Neural progenitor cell (in vitro differentiated cells): ENCODE data around the gene AHSA1. TPM values are rescaled to one million over a fixed set of nuclear protein-coding genes. Genes with fewer than 3 reads are reported as not detected.
A peak's percentile ranks its signal among the peaks of the same experiment; 100 is the strongest.

ENCODE experiments used
- DNase-seq: peaks from one replicate; pipeline ENCODE4 v3.0.0-alpha.2; 2016; ENCODE audit warnings: low spot score
- H2AFZ ChIP-seq: fragments of 200-600 bp; sonication (generic); replicated peaks from 2 replicates; pipeline ENCODE4 v1.6.1; 2016; ENCODE audit warnings: antibody characterized with exemption
- H3F3A ChIP-seq: fragments of 200-600 bp; sonication (generic); 2 replicates; pipeline ENCODE4 v1.6.1; 2016; ENCODE audit warnings: antibody characterized with exemption, low read depth
- H3K27ac ChIP-seq: fragments of 200-600 bp; sonication (generic); 2 replicates; pipeline ENCODE4 v1.5.1; 2016; ENCODE audit warnings: mild to moderate bottlenecking
- H3K27me3 ChIP-seq: fragments of 200-600 bp; sonication (generic); 2 replicates; pipeline ENCODE4 v1.6.1; 2016; ENCODE audit warnings: mild to moderate bottlenecking, moderate library complexity
- H3K36me3 ChIP-seq: fragments of 200-600 bp; sonication (generic); 2 replicates; pipeline ENCODE4 v1.5.1; 2016
- H3K4me1 ChIP-seq: fragments of 200-600 bp; sonication (generic); 2 replicates; pipeline ENCODE4 v1.6.1; 2016; ENCODE audit warnings: mixed run types
- H3K4me2 ChIP-seq: fragments of 200-600 bp; sonication (generic); 2 replicates; pipeline ENCODE4 v1.6.1; 2016
- H3K4me3 ChIP-seq: fragments of 200-600 bp; sonication (generic); 2 replicates; pipeline ENCODE4 v1.5.1; 2016
- H3K79me2 ChIP-seq: fragments of 200-600 bp; sonication (generic); 2 replicates; pipeline ENCODE4 v1.6.1; 2016; ENCODE audit warnings: low read depth
- H3K9ac ChIP-seq: fragments of 200-600 bp; sonication (generic); 2 replicates; pipeline ENCODE4 v1.6.1; 2016
- H3K9me3 ChIP-seq: fragments of 200-600 bp; sonication (generic); 2 replicates; pipeline ENCODE4 v1.5.1; 2016; ENCODE audit warnings: low read depth
- H4K20me1 ChIP-seq: fragments of 200-600 bp; sonication (generic); 2 replicates; pipeline ENCODE4 v1.6.1; 2016; ENCODE audit warnings: low read depth
- H3K27ac Mint-ChIP-seq: 3 replicates; pipeline ENCODE4 v1.8.0; 2021; ENCODE audit warnings: mixed read lengths
- H3K27me3 Mint-ChIP-seq: 2 replicates; pipeline ENCODE4 v1.8.0; 2022; ENCODE audit warnings: low read depth, mild to moderate bottlenecking, inconsistent platforms, moderate library complexity, mixed read lengths; ENCODE audit not compliant: insufficient read depth
- H3K36me3 Mint-ChIP-seq: 3 replicates; pipeline ENCODE4 v1.8.0; 2021; ENCODE audit warnings: mixed read lengths
- H3K4me1 Mint-ChIP-seq: 3 replicates; pipeline ENCODE4 v1.8.0; 2021; ENCODE audit warnings: mixed read lengths
- H3K4me3 Mint-ChIP-seq: 3 replicates; pipeline ENCODE4 v1.8.0; 2021; ENCODE audit warnings: mild to moderate bottlenecking, moderate library complexity, mixed read lengths
- H3K9me3 Mint-ChIP-seq: 3 replicates; pipeline ENCODE4 v1.8.0; 2020; ENCODE audit warnings: mixed read lengths
- CTCF ChIP-seq: fragments of 200-600 bp; sonication (generic); IDR thresholded peaks from 2 replicates; pipeline ENCODE4 v1.5.1; 2017; ENCODE audit warnings: antibody characterized with exemption, mild to moderate bottlenecking
- EZH2 ChIP-seq: fragments of 200-600 bp; sonication (generic); IDR thresholded peaks from 2 replicates; pipeline ENCODE4 v1.6.1; 2017; ENCODE audit warnings: antibody characterized with exemption, mild to moderate bottlenecking, moderate library complexity
- EZH2phosphoT487 ChIP-seq: fragments of 200-600 bp; sonication (generic); IDR thresholded peaks from 2 replicates; pipeline ENCODE4 v1.6.1; 2017; ENCODE audit warnings: antibody characterized with exemption
- total RNA-seq: library from RNA; depleted of rRNA; stranded (reverse); fragments of >200 nt; gene quantifications from 2 replicates; pipeline ENCODE4 v1.2.3, GENCODE V29; 2015; ENCODE audit warnings: low replicate concordance

AHSA1 gene
- total RNA-seq, 1 donor from 2014 or later = 185 TPM

GRCh38 chr14:77470224-77470870, 12.5 kb downstream of the AHSA1 start:
- H3F3A ChIP-seq = peaks cover 9% of the 10 kb centered on the region
- Mint-ChIP-seq H3K4me3 (no peak overlapping the region), H3K4me1 (no peaks in the 10 kb centered on the region), H3K27me3 (peaks cover 6% of the 10 kb centered on the region), H3K36me3 (peaks cover 19% of the 10 kb centered on the region), H3K9me3 (no peaks in the 10 kb centered on the region), H3K27ac (peak overlapping the region; percentile 63)
- no peak overlapping the region for H2AFZ ChIP-seq
- H3K27me3 ChIP-seq = no peaks in the 10 kb centered on the region
- peaks cover 2% of the 10 kb centered on the region for H3K4me1 ChIP-seq
- no peak overlapping the region for H3K4me2 ChIP-seq
- no peak overlapping the region for H3K4me3 ChIP-seq
- H3K79me2 ChIP-seq = no peaks in the 10 kb centered on the region
- H3K9ac ChIP-seq = no peak overlapping the region
- TF ChIP-seq EZH2 (no peak), EZH2phosphoT487 (no peak)
- DNase-seq = no peak
- no peak overlapping the region for H3K27ac ChIP-seq
- H3K36me3 ChIP-seq = no peaks in the 10 kb centered on the region
- H4K20me1 ChIP-seq = no peaks in the 10 kb centered on the region
- H3K9me3 ChIP-seq = no peaks in the 10 kb centered on the region

GRCh38 chr14:77473921-77474320, 16.0 kb downstream of the AHSA1 start:
- H3K36me3 Mint-ChIP-seq = peaks cover 5% of the 10 kb centered on the region
- Histone ChIP-seq H3K4me1 (peaks cover 2% of the 10 kb centered on the region), H3K9ac (no peak overlapping the region), H3K4me2 (no peak overlapping the region), H4K20me1 (no peaks in the 10 kb centered on the region), H3K27ac (no peak overlapping the region), H3K27me3 (no peaks in the 10 kb centered on the region), H3F3A (peaks cover 8% of the 10 kb centered on the region), H3K79me2 (no peaks in the 10 kb centered on the region), H3K9me3 (no peaks in the 10 kb centered on the region), H2AFZ (no peak overlapping the region), H3K4me3 (no peak overlapping the region), H3K36me3 (no peaks in the 10 kb centered on the region)
- TF ChIP-seq EZH2 = no peak
- H3K4me1 Mint-ChIP-seq = no peaks in the 10 kb centered on the region
- no peaks in the 10 kb centered on the region for H3K9me3 Mint-ChIP-seq
- no peak overlapping the region for H3K4me3 Mint-ChIP-seq
- H3K27ac Mint-ChIP-seq = no peak overlapping the region
- DNase-seq = no peak
- peaks cover 8% of the 10 kb centered on the region for H3K27me3 Mint-ChIP-seq

GRCh38 chr14:77474479-77475177, 16.7 kb downstream of the AHSA1 start:
- Histone ChIP-seq H3K27ac (no peak overlapping the region), H3K4me1 (peaks cover 2% of the 10 kb centered on the region), H3K4me2 (no peak overlapping the region), H4K20me1 (no peaks in the 10 kb centered on the region), H2AFZ (no peak overlapping the region), H3K4me3 (no peak overlapping the region), H3F3A (peaks cover 1% of the 10 kb centered on the region), H3K9me3 (no peaks in the 10 kb centered on the region), H3K36me3 (no peaks in the 10 kb centered on the region), H3K27me3 (no peaks in the 10 kb centered on the region), H3K9ac (no peak overlapping the region), H3K79me2 (no peaks in the 10 kb centered on the region)
- Mint-ChIP-seq H3K4me3 (no peak overlapping the region), H3K27me3 (peaks cover 8% of the 10 kb centered on the region), H3K27ac (no peak overlapping the region), H3K4me1 (no peaks in the 10 kb centered on the region), H3K9me3 (no peaks in the 10 kb centered on the region), H3K36me3 (no peaks in the 10 kb centered on the region)
- no peak for DNase-seq
- TF ChIP-seq EZH2 = no peak
- no peak for TF ChIP-seq CTCF
- no peak for TF ChIP-seq EZH2phosphoT487

GRCh38 chr14:77475432-77476115, 17.7 kb downstream of the AHSA1 start:
- TF ChIP-seq EZH2 = no peak
- no peak for TF ChIP-seq CTCF
- TF ChIP-seq EZH2phosphoT487 = no peak
- no peaks in the 10 kb centered on the region for H3K36me3 Mint-ChIP-seq
- Histone ChIP-seq H3K4me1 (peaks cover 2% of the 10 kb centered on the region), H3K36me3 (no peaks in the 10 kb centered on the region), H3K27ac (no peak overlapping the region), H3F3A (no peaks in the 10 kb centered on the region), H3K79me2 (no peaks in the 10 kb centered on the region), H4K20me1 (no peaks in the 10 kb centered on the region), H3K4me2 (no peak overlapping the region), H3K9ac (no peak overlapping the region), H3K9me3 (no peaks in the 10 kb centered on the region), H3K27me3 (no peaks in the 10 kb centered on the region), H3K4me3 (no peak overlapping the region), H2AFZ (no peak overlapping the region)
- H3K4me1 Mint-ChIP-seq = no peaks in the 10 kb centered on the region
- DNase-seq = no peak
- peak overlapping the region; percentile 72 for H3K27ac Mint-ChIP-seq
- no peaks in the 10 kb centered on the region for H3K9me3 Mint-ChIP-seq
- H3K4me3 Mint-ChIP-seq = no peak overlapping the region
- peaks cover 8% of the 10 kb centered on the region for H3K27me3 Mint-ChIP-seq
